Kidney (tissue), 14 donors: ENCODE measurements around the gene PDLIM3. TPM values are rescaled to one million over a fixed set of nuclear protein-coding genes. Genes with fewer than 3 reads are reported as not detected.
"Not testable (repeated sequence)": the region's sequence is repeated elsewhere in the genome, so short reads cannot be mapped to it uniquely, and the experiment has no call there.

Source experiments
- DNase-seq, 5 donors: peaks; one replicate each; pipeline ENCODE4 v3.0.0-alpha.2; 2013 to 2020
- FAIRE-seq: peaks from 2 replicates; lab custom pipeline; 2012; peaks lifted over from hg19 to GRCh38; lab: Jason Lieb, UNC
- H3K27ac ChIP-seq, 2 donors: one replicate each; pipeline ENCODE4 v1.7.0; 2013; ENCODE audit warnings: low read depth in 2 of 2, low read length in 2 of 2, inconsistent platforms in 1 of 2
- H3K27me3 ChIP-seq: one replicate; pipeline ENCODE4 v1.7.1; 2013; ENCODE audit warnings: low read length, inconsistent platforms; ENCODE audit not compliant: control insufficient read depth, insufficient read depth
- H3K36me3 ChIP-seq, 3 donors: one replicate each; pipeline versions ENCODE4 v1.7.0 to v1.7.1; 2013; ENCODE audit warnings: low read length in 3 of 3, control low read depth in 1 of 3, inconsistent platforms in 1 of 3; ENCODE audit not compliant: insufficient read depth in 3 of 3, control insufficient read depth in 2 of 3
- H3K4me1 ChIP-seq, 3 donors: one replicate each; pipeline versions ENCODE4 v1.7.0 to v1.7.1; 2013; ENCODE audit warnings: low read length in 3 of 3, inconsistent platforms in 1 of 3, low read depth in 1 of 3; ENCODE audit not compliant: control insufficient read depth in 2 of 3, insufficient read depth in 2 of 3
- H3K4me3 ChIP-seq, 3 donors: one replicate each; pipeline versions ENCODE4 v1.7.0 to v1.8.1; 2013; ENCODE audit warnings: low read length in 3 of 3, control low read depth in 1 of 3, inconsistent platforms in 1 of 3
- H3K9ac ChIP-seq, 3 donors: one replicate each; pipeline versions ENCODE4 v1.7.0 to v1.7.1; 2013; ENCODE audit warnings: low read length in 3 of 3, control low read depth in 1 of 3, inconsistent platforms in 1 of 3
- H3K9me3 ChIP-seq, 3 donors: one replicate each; pipeline versions ENCODE4 v1.7.0 to v1.7.1; 2013; ENCODE audit warnings: low read length in 3 of 3, control low read depth in 1 of 3, inconsistent platforms in 1 of 3; ENCODE audit not compliant: control insufficient read depth in 2 of 3, insufficient read depth in 1 of 3
- CTCF ChIP-seq: IDR thresholded peaks from 3 replicates; pipeline ENCODE4 v1.5.1; 2012; ENCODE audit warnings: mild to moderate bottlenecking, moderate library complexity, borderline replicate concordance; ENCODE audit not compliant: insufficient read depth; ENCODE audit errors: extremely low read depth
- intact Hi-C: fragments of 100-400 bp; cut with DNase I; formaldehyde crosslinking; loops from one replicate; pipeline ENCODE4 v1.11.1; 2022
- polyA plus RNA-seq: library from polyadenylated mRNA; stranded (reverse); fragments of 350-450 nt; fragmentation: Illumina TruSeq; extraction: RNeasy Lipid Tissue Mini Kit (QIAGEN cat#74804); gene quantifications from one replicate; pipeline ENCODE4 v1.2.3, GENCODE V29; 2014; ENCODE audit warnings: low read depth, low replicate concordance; ENCODE audit not compliant: insufficient read depth
- total RNA-seq: library from RNA; stranded (reverse); fragmentation: NEBNext Ultra II Directional; extraction: Animal tissue kit (Norgen Biotek cat#: 25700); gene quantifications from one replicate; pipeline ENCODE4 v1.2.1, GENCODE V29; 2021
- donor health status: control.
- donor health status: control.
- donor health status: control.
- donor health status: control.
- donor health status: control.
- donor health status: DM: yes; HTN: yes; CAD: no.
- donor health status: Normal renal cell carcinoma (clear cell type).

Gene PDLIM3
- total and polyA plus RNA-seq, 2 donors from 2014 or later = 10.8 to 19.6 TPM

- Histone ChIP-seq H3K9ac (no peak overlapping the region), H3K27me3 (no peaks in the 10 kb centered on the region), H3K27ac (no peak overlapping the region), H3K4me3 (no peak overlapping the region), H3K4me1 (no peaks in the 10 kb centered on the region), H3K36me3 (no peaks in the 10 kb centered on the region), H3K9me3 (peaks cover 0 to 4% (median 0%) of the 10 kb centered on the region in 3 donors)
- intact Hi-C loops = no loop called here
- no peak for TF ChIP-seq CTCF
- FAIRE-seq = no peak
- DNase-seq = peak in 1 of 5 donors; percentile 90
Observed at GRCh38 chr4:185559915-185560281, 24.6 kb upstream of the PDLIM3 start.

- FAIRE-seq, H3K27me3 ChIP-seq, H3K9me3 ChIP-seq, intact Hi-C loops, H3K27ac ChIP-seq, DNase-seq, H3K9ac ChIP-seq, H3K36me3 ChIP-seq, H3K4me3 ChIP-seq, H3K4me1 ChIP-seq: not testable (repeated sequence)
Observed at GRCh38 chr4:185559251-185559914, 24.1 kb upstream of the PDLIM3 start.

- Histone ChIP-seq H3K9ac (no peak overlapping the region), H3K9me3 (peaks cover 0 to 4% (median 0%) of the 10 kb centered on the region in 3 donors), H3K36me3 (no peaks in the 10 kb centered on the region), H3K27ac (no peak overlapping the region), H3K4me3 (no peak overlapping the region), H3K4me1 (no peaks in the 10 kb centered on the region), H3K27me3 (no peaks in the 10 kb centered on the region)
- no peak for DNase-seq
- FAIRE-seq = no peak
- no peak for TF ChIP-seq CTCF
- intact Hi-C loops = no loop called here
Observed at GRCh38 chr4:185554365-185555126, 19.2 kb upstream of the PDLIM3 start.

GRCh38 chr4:185552254-185552653 lies 16.9 kb upstream of the PDLIM3 start:
- Histone ChIP-seq H3K9me3 (peaks cover 0 to 4% (median 0%) of the 10 kb centered on the region in 3 donors), H3K36me3 (no peaks in the 10 kb centered on the region), H3K27ac (no peak overlapping the region), H3K27me3 (no peaks in the 10 kb centered on the region), H3K9ac (no peak overlapping the region), H3K4me3 (no peak overlapping the region), H3K4me1 (no peaks in the 10 kb centered on the region)
- TF ChIP-seq CTCF = no peak
- FAIRE-seq = no peak
- no peak for DNase-seq
- intact Hi-C loops = no loop called here
